H1 (cell line): Measurements from ENCODE around the gene RSU1. TPM values are rescaled to one million over a fixed set of nuclear protein-coding genes. Genes with fewer than 3 reads are reported as not detected.

Experiments
- CTCF ChIA-PET: fragments of 300-600 bp; sonication (Branson Sonifier 250); formaldehyde crosslinking; loops from one replicate; lab custom pipeline; 2021; ENCODE audit not compliant: partially characterized antibody; lab: Charles Lee
- POLR2A ChIA-PET: fragments of 300-600 bp; sonication (Branson Sonifier 250); formaldehyde crosslinking; loops from one replicate; lab custom pipeline; 2021; ENCODE audit warnings: inconsistent platforms; ENCODE audit not compliant: partially characterized antibody; lab: Charles Lee
- DNase-seq, 2 experiments: peaks; one replicate each; pipeline versions ENCODE4 v3.0.0 to v3.0.0-alpha.2; 2010 to 2022; ENCODE audit warnings: low spot score in 2 of 2, low read depth in 1 of 2, mixed read lengths in 1 of 2
- FAIRE-seq: peaks from 2 replicates; lab custom pipeline; 2011; peaks lifted over from hg19 to GRCh38; lab: Jason Lieb, UNC
- H2AFZ ChIP-seq: 2 replicates; pipeline ENCODE4 v1.8.1; 2012; ENCODE audit warnings: low read length, inconsistent platforms
- H2AK5ac ChIP-seq: 2 replicates; pipeline ENCODE4 v1.6.1; 2013; ENCODE audit warnings: low read depth, low read length
- H2BK120ac ChIP-seq: replicated peaks from 2 replicates; pipeline ENCODE3; 2013; ENCODE audit warnings: low read depth, low read length, inconsistent platforms
- H2BK12ac ChIP-seq: 2 replicates; pipeline ENCODE4 v1.6.1; 2013; ENCODE audit warnings: low read depth, low read length
- H2BK15ac ChIP-seq: 2 replicates; pipeline ENCODE4 v1.6.1; 2013; ENCODE audit warnings: low read length
- H2BK20ac ChIP-seq: 2 replicates; pipeline ENCODE4 v1.6.1; 2013; ENCODE audit warnings: low read length
- H2BK5ac ChIP-seq: 2 replicates; pipeline ENCODE4 v1.6.1; 2013; ENCODE audit warnings: low read depth, low read length
- H3K14ac ChIP-seq: 2 replicates; pipeline ENCODE4 v1.6.1; 2013; ENCODE audit warnings: inconsistent platforms; ENCODE audit not compliant: insufficient read length
- H3K18ac ChIP-seq: 2 replicates; pipeline ENCODE4 v1.6.1; 2013; ENCODE audit warnings: low read length; ENCODE audit errors: extremely low read depth
- H3K23ac ChIP-seq: 2 replicates; pipeline ENCODE4 v1.6.1; 2013; ENCODE audit warnings: inconsistent platforms; ENCODE audit not compliant: insufficient read length
- H3K23me2 ChIP-seq: 2 replicates; pipeline ENCODE4 v1.6.1; 2013; ENCODE audit warnings: low read depth, low read length
- H3K27ac ChIP-seq: 2 replicates; pipeline ENCODE4 v1.6.1; 2011; ENCODE audit warnings: low read depth, low read length, inconsistent platforms
- H3K27me3 ChIP-seq, 4 experiments: replicated peaks in 1 of 4; 1 replicate in 1 of 4; 2 replicates in 3 of 4; pipeline versions ENCODE4 v1.6.1 to v1.8.1; 2011 to 2013; ENCODE audit warnings: low read length in 3 of 4, mild to moderate bottlenecking in 3 of 4, inconsistent platforms in 2 of 4, mixed read lengths in 2 of 4, moderate library complexity in 1 of 4; ENCODE audit not compliant: control insufficient read depth in 3 of 4, insufficient read depth in 3 of 4; ENCODE audit errors: extremely low read depth in 1 of 4
- H3K36me3 ChIP-seq, 4 experiments: 2 replicates each; pipeline versions ENCODE4 v1.6.1 to v1.8.1; 2011 to 2013; ENCODE audit warnings: mild to moderate bottlenecking in 4 of 4, low read length in 3 of 4, moderate library complexity in 2 of 4, control low read depth in 1 of 4, inconsistent platforms in 1 of 4; ENCODE audit not compliant: insufficient read depth in 4 of 4, control insufficient read depth in 2 of 4
- H3K4ac ChIP-seq: replicated peaks from 2 replicates; pipeline ENCODE3; 2013; ENCODE audit warnings: low read length, low read depth, mixed read lengths, inconsistent platforms; ENCODE audit not compliant: insufficient read length
- H3K4me1 ChIP-seq, 4 experiments: replicated peaks in 1 of 4; 1 replicate in 1 of 4; 2 replicates in 3 of 4; pipeline versions ENCODE4 v1.6.1 to v1.8.1; 2011 to 2013; ENCODE audit warnings: low read length in 3 of 4, inconsistent platforms in 2 of 4, mixed read lengths in 1 of 4; ENCODE audit not compliant: insufficient read depth in 4 of 4, control insufficient read depth in 3 of 4
- H3K4me2 ChIP-seq, 2 experiments: 2 replicates each; pipeline versions ENCODE4 v1.6.1 to v1.8.1; 2011 to 2013; ENCODE audit warnings: low read depth in 2 of 2, low read length in 2 of 2, control low read depth in 1 of 2, inconsistent platforms in 1 of 2, mild to moderate bottlenecking in 1 of 2; ENCODE audit not compliant: insufficient read depth in 1 of 2
- H3K4me3 ChIP-seq, 4 experiments: fragments of 200-600, 300-600 bp in 1 of 4; sonication (generic), shearing (Covaris generic), sonication (Bioruptor Twin) in 1 of 4; 2 replicates each; pipeline versions ENCODE4 v1.5.1 to v1.8.1; 2011 to 2016; ENCODE audit warnings: low read length in 4 of 4, low read depth in 3 of 4, control low read depth in 2 of 4, inconsistent platforms in 2 of 4, mild to moderate bottlenecking in 2 of 4, mixed read lengths in 1 of 4, moderate library complexity in 1 of 4; ENCODE audit not compliant: insufficient read depth in 2 of 4; ENCODE audit errors: extremely low read depth in 1 of 4
- H3K56ac ChIP-seq: replicated peaks from 2 replicates; pipeline ENCODE3; 2013; ENCODE audit warnings: low read depth, mild to moderate bottlenecking, mixed read lengths, low read length, inconsistent platforms; ENCODE audit not compliant: insufficient read length
- H3K79me1 ChIP-seq: 2 replicates; pipeline ENCODE4 v1.6.1; 2013; ENCODE audit warnings: low read depth, low read length, control low read depth
- H3K79me2 ChIP-seq, 2 experiments: 2 replicates each; pipeline versions ENCODE4 v1.6.1 to v1.8.1; 2012 to 2013; ENCODE audit warnings: low read length in 2 of 2, mild to moderate bottlenecking in 2 of 2, inconsistent platforms in 1 of 2; ENCODE audit not compliant: insufficient read depth in 2 of 2, control insufficient read depth in 1 of 2
- H3K9ac ChIP-seq, 4 experiments: replicated peaks in 1 of 4; 1 replicate in 1 of 4; 2 replicates in 3 of 4; pipeline versions ENCODE4 v1.6.1 to v1.8.1; 2011 to 2013; ENCODE audit warnings: low read depth in 3 of 4, low read length in 3 of 4, control low read depth in 2 of 4, mild to moderate bottlenecking in 2 of 4, moderate library complexity in 2 of 4, inconsistent platforms in 1 of 4; ENCODE audit errors: extremely low read depth in 1 of 4
- H3K9me3 ChIP-seq, 2 experiments: 2 replicates each; pipeline versions ENCODE4 v1.6.1 to v1.8.1; 2012 to 2013; ENCODE audit warnings: mild to moderate bottlenecking in 2 of 2, moderate library complexity in 2 of 2, control low read depth in 1 of 2, inconsistent platforms in 1 of 2, low read depth in 1 of 2, low read length in 1 of 2, mixed read lengths in 1 of 2; ENCODE audit not compliant: insufficient read depth in 2 of 2
- H4K20me1 ChIP-seq, 2 experiments: replicated peaks in 1 of 2; 2 replicates each; pipeline versions ENCODE3 to v1.8.1; 2011 to 2013; ENCODE audit warnings: inconsistent platforms in 2 of 2, low read length in 2 of 2, mild to moderate bottlenecking in 1 of 2; ENCODE audit not compliant: insufficient read depth in 2 of 2, control insufficient read depth in 1 of 2
- H4K5ac ChIP-seq: 2 replicates; pipeline ENCODE4 v1.6.1; 2013; ENCODE audit warnings: low read length, low read depth, mixed read lengths, inconsistent platforms; ENCODE audit not compliant: insufficient read length
- H4K8ac ChIP-seq: 2 replicates; pipeline ENCODE4 v1.8.0; 2013; ENCODE audit warnings: mild to moderate bottlenecking, moderate library complexity, low read length, inconsistent platforms; ENCODE audit not compliant: insufficient read depth; ENCODE audit errors: extremely low read depth
- H4K91ac ChIP-seq: replicated peaks from 2 replicates; pipeline ENCODE3; 2013; ENCODE audit warnings: low read length, mixed read lengths, inconsistent platforms; ENCODE audit not compliant: insufficient read length
- BACH1 ChIP-seq: IDR thresholded peaks from 2 replicates; pipeline ENCODE4 v1.6.1; 2012; ENCODE audit warnings: low read length, improper control_type of control experiment
- CEBPB ChIP-seq: IDR thresholded peaks from 2 replicates; pipeline ENCODE4 v1.6.1; 2012; ENCODE audit warnings: low read depth, low read length
- CTBP2 ChIP-seq: IDR thresholded peaks from 2 replicates; pipeline ENCODE4 v1.7.0; 2011; ENCODE audit warnings: borderline replicate concordance, mild to moderate bottlenecking, moderate library complexity, mixed read lengths, low read length; ENCODE audit not compliant: insufficient read depth, insufficient read length
- EGR1 ChIP-seq: IDR thresholded peaks from 2 replicates; pipeline ENCODE4 v1.6.1; 2011; ENCODE audit warnings: low read depth, low read length, borderline replicate concordance
- WGBS, 2 experiments: shearing (Covaris generic) in 1 of 2; methylation state at CpG; one replicate each; pipeline versions ENCODE4 v1.1.6 to v1.1.7; 2013 to 2015; ENCODE audit warnings: low lambda C conversion rate in 2 of 2, mixed read lengths in 2 of 2, inconsistent platforms in 1 of 2, low coverage in 1 of 2, missing lambda C conversion rate in 1 of 2; ENCODE audit not compliant: insufficient replicate concordance in 2 of 2, insufficient coverage in 1 of 2, insufficient read length in 1 of 2; ENCODE audit errors: extremely low coverage in 1 of 2, missing lambda C conversion rate in 1 of 2; 5-methylcytosine and 5-hydroxymethylcytosine counted together
- polyA plus RNA-seq, 7 experiments: library from polyadenylated mRNA; depleted of rRNA in 3 of 7; stranded (reverse) in 5 of 7; unstranded in 2 of 7; fragments of >200 nt in 5 of 7; fragments of 200-250 nt in 2 of 7; gene quantifications; 1 replicate in 5 of 7; 2 replicates in 1 of 7; 4 replicates in 1 of 7; pipeline versions ENCODE4 v1.2.1 to v1.2.3, GENCODE V29; 2011 to 2013; ENCODE audit warnings: missing spikeins in 2 of 7, mixed read lengths in 2 of 7
- total RNA-seq: library from RNA; stranded (reverse); fragmentation: NEBNext Ultra II Directional; extraction: Animal tissue kit (Norgen Biotek cat#: 25700); gene quantifications from 2 replicates; pipeline ENCODE4 v1.2.1, GENCODE V29; 2021

Gene RSU1
- total and polyA plus RNA-seq, 2 of the 8 experiments (the other 6 are each of a cell fraction or from before 2014, with no cell fraction given): 50.0 to 68.2 TPM

- Histone ChIP-seq H2BK20ac (no peak overlapping the region), H2BK15ac (no peak overlapping the region), H3K14ac (no peak overlapping the region), H3K23ac (no peak overlapping the region), H2BK5ac (no peak overlapping the region), H2AK5ac (no peak overlapping the region), H3K79me1 (no peaks in the 10 kb centered on the region), H3K18ac (no peak overlapping the region), H3K4me1 (peaks cover 4 to 21% (median 12%) of the 10 kb centered on the region in 4 experiments; a peak in 5 of 7 replicates), H3K9ac (no peak overlapping the region), H3K4me2 (no peak overlapping the region), H3K56ac (no peak overlapping the region), H3K4me3 (no peak overlapping the region), H2BK12ac (no peak overlapping the region), H4K91ac (no peak overlapping the region), H2BK120ac (no peak overlapping the region), H3K27me3 (no peaks in the 10 kb centered on the region), H3K23me2 (no peaks in the 10 kb centered on the region), H3K4ac (no peak overlapping the region), H3K9me3 (no peaks in the 10 kb centered on the region), H4K5ac (no peak overlapping the region), H3K79me2 (no peaks in the 10 kb centered on the region), H2AFZ (no peak overlapping the region), H3K27ac (no peak overlapping the region), H3K36me3 (no peaks in the 10 kb centered on the region), H4K20me1 (no peaks in the 10 kb centered on the region), H4K8ac (no peak overlapping the region; the same call in 1 of the 2 replicates)
- ChIA-PET CTCF (interaction anchor here (3.4 kb wide), 1 partner anchor 12 kb away, joined by 12 read pairs; no protein-coding TSS in a partner anchor), POLR2A (no interaction called here)
- FAIRE-seq (no peak), DNase-seq (no peak)
- WGBS, 2 experiments: 92% methylated on average over 7 of the region's 7 CpGs; no CpG with 5 or more reads in 1 of the 2 experiments
- TF ChIP-seq EGR1: no peak
- TF ChIP-seq BACH1: no peak
- TF ChIP-seq CEBPB: no peak
- TF ChIP-seq CTBP2: no peak
Measured at GRCh38 chr10:16865766-16866165, 48.5 kb upstream of the RSU1 start.
